Measurements from ENCODE around the gene PDE2A.

The PDE2A gene

DNA sequence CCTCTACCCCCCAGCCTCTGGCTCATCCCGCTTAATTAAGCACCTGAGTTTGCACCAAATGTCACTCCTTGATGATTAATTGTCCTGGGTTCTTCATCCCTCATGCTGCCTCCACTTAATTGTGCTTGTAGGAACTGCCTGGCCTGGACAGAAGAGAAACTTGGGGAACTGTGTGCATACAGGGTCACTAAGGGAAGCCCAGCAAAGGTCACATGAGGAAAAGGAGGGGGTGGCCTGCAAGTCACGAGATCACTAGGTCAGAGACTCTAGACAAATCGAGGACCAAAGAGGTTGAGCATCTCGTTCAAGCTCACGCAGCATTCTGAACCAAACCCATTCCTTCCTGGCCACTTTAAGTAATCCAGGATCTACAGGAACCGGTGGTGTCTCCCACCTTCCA is 75.8 kb downstream of the PDE2A start:
- no peaks in the 10 kb centered on the region for H3K36me3 ChIP-seq (replicated peaks)
- H3K4me3 ChIP-seq (ENCODE audit: low read depth, low read length), result no peak overlapping the region
- in situ Hi-C loops (cut with HindIII; ENCODE audit: low pct_ligation_motif_present, low sequenced_read_pairs), result no loop called here
- TF ChIP-seq, protein P1, sequence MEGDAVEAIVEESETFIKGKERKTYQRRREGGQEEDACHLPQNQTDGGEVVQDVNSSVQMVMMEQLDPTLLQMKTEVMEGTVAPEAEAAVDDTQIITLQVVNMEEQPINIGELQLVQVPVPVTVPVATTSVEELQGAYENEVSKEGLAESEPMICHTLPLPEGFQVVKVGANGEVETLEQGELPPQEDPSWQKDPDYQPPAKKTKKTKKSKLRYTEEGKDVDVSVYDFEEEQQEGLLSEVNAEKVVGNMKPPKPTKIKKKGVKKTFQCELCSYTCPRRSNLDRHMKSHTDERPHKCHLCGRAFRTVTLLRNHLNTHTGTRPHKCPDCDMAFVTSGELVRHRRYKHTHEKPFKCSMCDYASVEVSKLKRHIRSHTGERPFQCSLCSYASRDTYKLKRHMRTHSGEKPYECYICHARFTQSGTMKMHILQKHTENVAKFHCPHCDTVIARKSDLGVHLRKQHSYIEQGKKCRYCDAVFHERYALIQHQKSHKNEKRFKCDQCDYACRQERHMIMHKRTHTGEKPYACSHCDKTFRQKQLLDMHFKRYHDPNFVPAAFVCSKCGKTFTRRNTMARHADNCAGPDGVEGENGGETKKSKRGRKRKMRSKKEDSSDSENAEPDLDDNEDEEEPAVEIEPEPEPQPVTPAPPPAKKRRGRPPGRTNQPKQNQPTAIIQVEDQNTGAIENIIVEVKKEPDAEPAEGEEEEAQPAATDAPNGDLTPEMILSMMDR (IDR thresholded peaks at IDR 0.05; ENCODE audit: low read depth, low read length, missing control alignments), result no peak
- no peak for DNase-seq
- peaks cover 7% of the 10 kb centered on the region for H3K27me3 ChIP-seq (replicated peaks)
- no peak overlapping the region for H3K27ac ChIP-seq

- peaks cover 7% of the 10 kb centered on the region for H3K27me3 ChIP-seq (replicated peaks)
- H3K36me3 ChIP-seq (replicated peaks), result no peaks in the 10 kb centered on the region
- no peak for DNase-seq
- no peak overlapping the region for H3K4me3 ChIP-seq (ENCODE audit: low read depth, low read length)
- H3K27ac ChIP-seq, result no peak overlapping the region
- TF ChIP-seq, protein P1 (IDR thresholded peaks at IDR 0.05; ENCODE audit: low read depth, low read length, missing control alignments), result no peak
- in situ Hi-C loops (cut with HindIII; ENCODE audit: low pct_ligation_motif_present, low sequenced_read_pairs), result no loop called here
These were observed 76.5 kb downstream of the PDE2A start for GRCh38 chr11:72597721-72598120.

DNA sequence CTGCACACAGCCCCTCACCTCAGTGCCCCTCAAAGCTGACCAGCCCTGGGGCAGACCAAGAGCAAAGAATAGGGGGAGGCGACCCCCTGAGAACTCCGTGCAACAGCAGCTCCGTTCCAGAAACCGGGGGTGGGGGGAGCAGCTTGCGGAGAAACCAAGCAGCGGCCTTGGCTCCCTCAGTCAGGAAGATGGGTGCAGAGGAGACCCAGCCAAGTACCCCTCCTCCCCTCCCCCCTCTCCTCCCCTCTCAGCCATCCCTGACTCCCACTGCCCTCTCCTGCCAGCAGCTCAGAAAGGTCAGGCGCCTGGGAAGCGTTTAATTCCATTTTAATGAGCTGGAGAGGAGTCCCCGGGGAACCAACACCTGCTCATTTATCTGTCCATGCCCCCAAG is 78.9 kb downstream of the PDE2A start:
- H3K36me3 ChIP-seq (replicated peaks), result no peaks in the 10 kb centered on the region

DNA sequence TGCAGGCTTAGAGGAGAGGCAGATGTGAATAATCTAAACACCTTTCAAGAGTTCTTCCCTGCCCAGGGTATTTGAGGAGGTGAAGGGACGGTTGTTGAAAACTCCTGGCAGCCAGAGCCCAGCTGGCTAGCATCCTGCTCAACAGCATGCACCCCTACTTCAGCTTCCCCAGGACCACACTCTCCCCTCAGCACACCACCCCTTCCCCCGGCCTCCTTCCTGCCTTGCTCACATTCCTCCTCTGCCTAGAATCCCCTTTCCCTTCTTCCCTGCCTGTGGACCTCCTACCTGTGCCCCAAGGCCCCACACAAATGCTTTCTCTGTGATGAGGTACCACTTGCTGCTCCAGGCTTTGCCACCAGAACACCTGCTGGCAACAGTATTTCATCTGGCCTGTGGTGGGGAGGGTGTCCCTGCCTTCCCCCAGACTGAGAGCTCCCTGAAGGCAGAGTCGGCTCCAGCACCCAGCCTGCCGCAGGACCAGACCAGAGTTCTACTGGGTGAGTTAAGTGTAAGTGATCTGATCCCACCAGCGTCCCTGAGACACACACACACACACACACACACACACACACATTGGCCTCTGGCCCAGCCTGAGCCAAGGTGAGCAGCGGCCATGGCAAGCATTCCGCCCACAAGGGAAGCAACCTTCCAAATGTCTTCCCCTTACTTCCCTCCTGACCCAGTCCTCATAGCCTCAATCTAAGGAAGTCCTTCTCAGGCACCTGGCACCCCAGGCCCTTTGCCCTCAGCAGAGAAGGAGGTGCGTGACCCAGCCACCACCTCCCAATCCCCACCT is 79.5 kb downstream of the PDE2A start:
- H3K27me3 ChIP-seq (replicated peaks), result peaks cover 36% of the 10 kb centered on the region
- H3K36me3 ChIP-seq (replicated peaks), result no peaks in the 10 kb centered on the region
- no peak overlapping the region for H3K27ac ChIP-seq
- H3K4me3 ChIP-seq (ENCODE audit: low read depth, low read length), result no peak overlapping the region
- in situ Hi-C loops (cut with HindIII; ENCODE audit: low pct_ligation_motif_present, low sequenced_read_pairs), result no loop called here
- DNase-seq, result no peak
- TF ChIP-seq, protein P1 (IDR thresholded peaks at IDR 0.05; ENCODE audit: low read depth, low read length, missing control alignments), result no peak

More for the DNA sequence above, 78.9 kb downstream of the PDE2A start:
- Histone ChIP-seq H3K27ac (no peak overlapping the region), H3K4me3 (ENCODE audit: low read depth, low read length) (no peak overlapping the region), H3K27me3 (replicated peaks) (peaks cover 30% of the 10 kb centered on the region)
- in situ Hi-C loops (cut with HindIII; ENCODE audit: low pct_ligation_motif_present, low sequenced_read_pairs), result no loop called here
- TF ChIP-seq, protein P1 (IDR thresholded peaks at IDR 0.05; ENCODE audit: low read depth, low read length, missing control alignments), result no peak
- no peak for DNase-seq

GRCh38 chr11:72592698-72593495 is 81.3 kb downstream of the PDE2A start:
- in situ Hi-C loops (cut with HindIII; ENCODE audit: low pct_ligation_motif_present, low sequenced_read_pairs), result no loop called here

More at GRCh38 chr11:72592698-72593495, 81.3 kb downstream of the PDE2A start:
- Histone ChIP-seq H3K36me3 (replicated peaks) (no peaks in the 10 kb centered on the region), H3K27me3 (replicated peaks) (peaks cover 49% of the 10 kb centered on the region), H3K27ac (no peak overlapping the region), H3K4me3 (ENCODE audit: low read depth, low read length) (no peak overlapping the region)
- DNase-seq, result no peak
- TF ChIP-seq, protein P1 (IDR thresholded peaks at IDR 0.05; ENCODE audit: low read depth, low read length, missing control alignments), result no peak

Data from brain microvascular endothelial cell (primary cell).